Activated CD8-positive, alpha-beta memory T cell treated with anti-CD3 and anti-CD28 coated beads for 36 hours (primary cell): ENCODE measurements around the gene DNAJB14. TPM values are rescaled to one million over a fixed set of nuclear protein-coding genes. Genes with fewer than 3 reads are reported as not detected.

Experiments
- CTCF ChIA-PET: fragments of 350-600 bp; sonication (Branson Sonifier 250); formaldehyde crosslinking; loops from one replicate; lab custom pipeline; 2021; ENCODE audit warnings: antibody characterized with exemption; lab: Charles Lee
- POLR2A ChIA-PET: fragments of 350-600 bp; sonication (Branson Sonifier 250); formaldehyde crosslinking; loops from one replicate; lab custom pipeline; 2021; ENCODE audit warnings: antibody characterized with exemption; lab: Charles Lee
- total RNA-seq, 2 experiments: library from RNA; stranded (reverse); gene quantifications; one replicate each; pipeline ENCODE4 v1.2.3, GENCODE V29; 2021

DNAJB14 gene
- total RNA-seq, 2 experiments from 2014 or later, result 37.3 to 39.5 TPM

DNA sequence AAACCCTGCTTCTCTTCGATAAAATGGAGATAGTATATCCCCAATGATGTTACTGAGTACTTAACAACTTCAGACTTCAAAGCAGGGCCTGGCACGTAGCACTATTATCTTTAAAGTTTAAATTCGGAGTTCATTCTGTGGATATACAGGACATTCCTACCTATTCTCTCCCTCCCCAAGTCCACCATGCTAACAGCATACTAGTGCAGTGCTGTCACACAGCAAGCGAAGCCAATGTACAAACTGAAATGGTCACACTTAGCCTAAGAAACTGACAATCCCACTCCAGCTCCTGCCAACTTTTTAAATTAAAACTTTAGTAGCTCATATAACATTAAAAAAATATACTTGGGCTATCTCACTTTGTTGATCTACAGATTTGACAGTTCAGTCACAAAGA is 1.2 kb upstream of the DNAJB14 start:
- CTCF ChIA-PET, result interaction anchor here (0.6 to 1.6 kb wide), 5 partner anchors 11 to 139 kb away, joined by 3 to 7 read pairs (median 4); partner anchors contain the start of gene LAMTOR3
- POLR2A ChIA-PET, result interaction anchor here (1.0 kb wide), 1 partner anchor 97 kb away, joined by 9 read pairs; no protein-coding TSS in a partner anchor

DNA sequence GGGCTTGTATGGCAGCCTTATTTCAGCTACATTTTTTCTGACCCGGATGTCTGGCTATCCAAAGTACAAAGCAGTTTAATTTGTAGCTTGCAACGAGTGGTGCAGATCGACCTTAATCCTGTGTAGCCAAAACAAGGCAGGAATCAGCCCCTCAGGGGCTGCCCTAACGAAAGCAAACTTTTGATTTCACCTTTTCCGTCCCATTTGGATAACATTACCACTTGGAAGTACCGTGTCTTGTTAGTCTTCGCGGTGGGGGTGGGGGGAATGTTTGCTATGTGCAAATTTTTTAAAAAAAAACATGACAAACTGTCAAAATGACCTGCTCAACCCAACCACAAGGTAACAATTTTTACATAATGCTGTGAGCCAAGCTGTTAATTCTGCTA is 766 bp upstream of the DNAJB14 start:
- CTCF ChIA-PET, result interaction anchor here (0.6 to 1.5 kb wide), 5 partner anchors 11 to 139 kb away, joined by 3 to 5 read pairs (median 3); partner anchors contain the start of gene LAMTOR3
- POLR2A ChIA-PET, result interaction anchor here (0.9 to 1.1 kb wide), 3 partner anchors 53 to 384 kb away, joined by 5 to 9 read pairs (median 6); partner anchors contain the start of genes LAMTOR3 and TRMT10A

DNA sequence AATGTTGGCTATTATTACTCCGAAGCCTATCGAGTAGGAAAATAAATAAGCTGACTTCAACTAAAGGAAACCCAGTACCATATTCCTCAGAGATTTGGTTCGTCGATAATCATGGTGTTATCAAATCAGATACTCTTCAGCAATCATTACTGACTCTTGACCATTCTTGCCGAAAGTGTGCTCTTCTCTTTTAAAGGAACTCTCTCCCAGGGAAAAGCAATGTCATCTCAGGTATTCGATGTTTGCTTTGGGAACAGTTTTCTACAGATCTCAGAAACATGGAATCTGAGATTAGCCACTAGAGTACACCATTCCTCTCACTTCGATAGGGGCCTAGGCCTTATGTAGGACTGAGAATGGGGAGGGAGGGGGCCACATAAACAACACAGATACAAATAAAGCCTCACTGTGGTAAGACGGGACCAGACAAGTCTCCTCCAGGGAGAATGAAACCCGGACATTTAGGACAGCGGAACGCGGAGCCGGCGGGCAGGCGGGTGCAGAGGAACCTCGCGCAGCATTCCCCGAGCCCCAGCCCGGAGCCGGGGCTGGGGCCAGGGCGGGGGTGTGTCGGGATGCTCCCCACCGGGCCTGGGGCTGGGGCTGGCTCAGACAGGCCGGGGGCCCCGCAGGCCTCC is 581 bp downstream of the DNAJB14 start:
- POLR2A ChIA-PET, result interaction anchor here (0.7 to 1.1 kb wide), 3 partner anchors 56 to 383 kb away, joined by 3 to 6 read pairs (median 3); partner anchors contain the start of gene TRMT10A

DNA sequence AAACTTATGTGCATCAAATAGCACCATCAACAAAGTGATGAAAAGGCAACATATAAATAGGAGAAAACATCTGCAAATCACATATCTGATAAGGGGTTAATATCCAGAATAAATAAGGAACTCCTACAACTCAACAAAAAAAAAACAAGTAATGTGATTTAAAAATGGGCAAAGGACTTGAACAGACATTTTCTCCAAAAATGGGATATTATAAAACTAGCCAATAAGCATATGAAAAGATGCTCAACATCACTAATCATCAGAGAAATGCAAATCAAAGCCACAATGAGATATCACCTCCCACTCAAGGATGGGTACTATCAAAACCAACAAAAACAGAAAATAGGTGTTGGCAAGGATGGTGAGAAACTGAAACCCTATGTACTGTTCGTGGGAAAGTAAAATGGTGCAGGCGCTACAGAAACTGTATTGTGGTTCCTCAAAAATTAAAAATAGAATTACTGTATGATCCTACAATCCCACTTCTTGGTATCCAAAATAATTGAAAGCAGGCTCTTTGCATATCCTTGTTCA is 2.4 kb downstream of the DNAJB14 start:
- ChIA-PET CTCF (no interaction called here), POLR2A (no interaction called here)

More for the DNA sequence above, 581 bp downstream of the DNAJB14 start:
- CTCF ChIA-PET, result interaction anchor here (1.4 to 1.5 kb wide), 2 partner anchors 10 to 52 kb away, joined by 3 to 5 read pairs; partner anchors contain the start of gene LAMTOR3

DNA sequence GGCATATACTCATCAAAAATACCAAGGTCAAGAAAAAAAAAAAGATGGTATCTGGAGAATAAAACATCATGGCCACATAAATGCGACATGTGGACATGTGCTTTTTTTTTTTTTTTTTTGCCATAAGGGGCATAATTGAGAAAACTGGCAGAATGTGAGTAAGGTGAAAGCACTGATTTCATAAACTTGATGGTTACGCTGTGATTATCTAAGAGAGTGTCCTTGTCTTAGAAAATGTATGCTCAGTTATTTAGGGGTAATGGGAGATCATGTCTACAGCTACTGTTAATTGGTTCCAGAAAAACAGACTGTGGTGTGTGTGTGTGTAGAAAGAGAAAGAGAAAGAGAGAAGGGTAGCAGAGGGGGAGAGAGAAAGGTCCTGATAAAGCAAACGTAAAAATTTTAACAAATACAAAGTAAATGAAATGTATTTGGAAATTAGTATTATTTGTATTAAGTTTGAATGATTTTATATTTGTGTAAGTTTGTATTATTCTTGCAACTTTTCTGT is 8.1 kb downstream of the DNAJB14 start:
- ChIA-PET POLR2A (no interaction called here), CTCF (interaction anchor here (0.7 kb wide), 1 partner anchor 127 kb away, joined by 3 read pairs; no protein-coding TSS in a partner anchor)

DNA sequence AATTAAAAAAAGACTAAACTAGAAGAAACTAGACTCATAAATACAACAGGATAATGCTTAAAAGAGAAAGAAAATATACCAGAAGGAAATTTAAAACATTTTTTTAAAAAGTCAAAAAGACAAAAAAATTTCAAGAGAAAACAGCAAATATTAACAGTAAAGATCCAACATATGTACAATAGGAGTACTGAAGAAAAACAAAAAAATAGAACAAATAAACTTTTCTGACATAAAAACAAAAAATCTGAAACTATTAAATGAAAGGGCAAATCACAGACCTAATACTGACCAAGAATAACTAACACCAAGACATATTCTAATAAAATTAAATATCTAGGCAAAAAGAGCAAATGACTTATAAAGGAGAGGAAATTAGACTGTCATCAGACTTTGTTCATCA is 11.5 kb downstream of the DNAJB14 start:
- POLR2A ChIA-PET, result no interaction called here
- CTCF ChIA-PET, result no interaction called here

DNA sequence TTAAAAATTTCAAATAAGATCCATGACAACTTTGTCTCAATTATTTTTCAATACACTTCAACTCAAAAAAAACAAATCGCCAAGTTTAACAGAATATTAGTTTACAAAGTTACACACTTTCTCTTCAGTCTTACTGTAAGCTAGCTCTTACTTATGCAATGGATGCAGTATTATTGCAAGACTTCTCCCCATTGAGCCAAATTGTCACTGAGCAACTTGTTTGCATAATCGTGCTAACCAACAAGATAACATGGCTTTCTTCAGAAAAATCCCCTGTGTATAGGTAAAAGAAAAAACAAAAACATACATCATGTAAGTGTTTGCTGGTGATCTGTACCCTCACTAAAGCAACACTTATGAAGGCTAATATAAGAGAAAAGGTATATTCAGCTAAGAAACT is 18.9 kb downstream of the DNAJB14 start:
- ChIA-PET POLR2A (no interaction called here), CTCF (interaction anchor here (1.2 kb wide), 1 partner anchor 33 kb away, joined by 3 read pairs; the partner anchor contains the start of gene LAMTOR3)

DNA sequence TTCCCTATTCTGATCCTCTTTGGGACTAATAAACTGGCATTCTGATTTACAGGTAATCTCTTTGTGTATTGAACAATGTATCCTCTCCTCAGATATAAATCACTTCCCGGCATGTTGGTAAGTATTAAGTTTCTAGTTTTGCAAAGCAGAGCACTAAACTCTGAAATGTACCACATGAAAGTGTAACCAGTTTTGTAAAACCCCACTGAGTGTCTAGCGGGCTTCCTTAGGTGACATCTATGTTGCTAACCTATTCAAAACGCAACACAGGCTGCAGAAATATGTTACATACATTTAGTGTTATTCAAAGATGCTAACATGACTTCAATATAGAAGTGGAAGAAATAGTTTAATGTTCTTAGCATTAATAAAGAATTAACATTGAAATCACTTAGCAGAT is 25.2 kb downstream of the DNAJB14 start:
- CTCF ChIA-PET, result interaction anchor here (1.4 kb wide), 1 partner anchor 11 kb away, joined by 3 read pairs; no protein-coding TSS in a partner anchor

DNA sequence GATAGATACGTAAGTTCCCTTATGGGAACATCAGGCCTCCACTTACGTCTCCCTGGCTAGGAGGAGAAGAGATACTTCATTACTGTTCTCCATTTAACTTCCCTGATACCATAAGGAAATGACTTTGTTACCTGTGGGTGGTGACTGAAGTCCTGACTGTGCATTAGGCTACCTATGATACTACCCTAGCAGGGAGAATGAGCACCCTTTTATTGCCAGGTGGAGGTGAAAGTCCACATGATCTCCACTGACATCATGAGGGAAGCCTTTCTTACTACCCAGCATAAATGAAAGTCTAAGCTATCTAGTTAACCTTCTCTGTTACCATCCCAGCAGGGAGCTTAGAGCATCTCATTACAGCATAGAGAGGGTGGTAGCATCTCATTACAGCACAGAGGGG is 27.8 kb downstream of the DNAJB14 start:
- POLR2A ChIA-PET, result no interaction called here
- CTCF ChIA-PET, result no interaction called here

More for the DNA sequence above, 25.2 kb downstream of the DNAJB14 start:
- POLR2A ChIA-PET, result no interaction called here

DNA sequence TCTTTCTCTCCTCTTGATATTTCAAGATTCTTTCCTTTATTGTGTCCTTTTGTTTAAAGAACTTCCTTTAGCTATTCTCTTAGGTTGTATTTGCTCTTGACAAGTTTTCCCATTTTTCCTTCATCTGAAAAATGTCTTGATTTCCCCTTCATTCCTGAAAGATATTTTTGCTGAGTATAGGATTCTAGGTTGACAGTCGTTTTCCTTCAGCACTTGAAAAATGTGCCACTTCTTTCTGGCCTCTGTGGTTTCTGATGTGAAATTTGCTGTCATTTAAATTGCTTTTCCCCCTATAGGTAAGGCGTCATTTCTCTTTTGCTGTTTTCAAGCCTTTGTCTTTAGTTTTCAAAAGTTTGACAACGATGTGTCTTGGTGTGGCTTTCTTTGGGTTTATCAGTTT is 28.8 kb downstream of the DNAJB14 start:
- ChIA-PET POLR2A (no interaction called here), CTCF (no interaction called here)

DNA sequence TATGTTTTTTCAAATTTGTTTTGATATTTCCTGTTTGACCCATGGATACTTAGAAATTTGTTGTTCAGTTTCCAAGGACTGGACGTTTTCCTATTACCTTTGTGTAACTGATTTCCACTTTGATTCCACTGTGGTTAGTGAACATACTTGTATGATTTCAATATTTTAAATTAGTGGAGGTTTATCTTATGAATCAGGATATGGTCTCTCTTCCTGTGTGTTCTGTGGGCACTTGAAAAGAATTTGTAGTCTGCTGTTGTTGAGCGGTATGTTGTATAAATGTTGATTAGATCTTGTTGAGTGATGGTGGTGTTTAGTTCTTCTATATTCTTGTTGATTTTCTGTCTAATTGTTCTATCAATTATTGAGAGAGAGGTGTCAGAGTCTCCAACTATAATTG is 31.0 kb downstream of the DNAJB14 start:
- POLR2A ChIA-PET, result no interaction called here
- CTCF ChIA-PET, result no interaction called here

DNA sequence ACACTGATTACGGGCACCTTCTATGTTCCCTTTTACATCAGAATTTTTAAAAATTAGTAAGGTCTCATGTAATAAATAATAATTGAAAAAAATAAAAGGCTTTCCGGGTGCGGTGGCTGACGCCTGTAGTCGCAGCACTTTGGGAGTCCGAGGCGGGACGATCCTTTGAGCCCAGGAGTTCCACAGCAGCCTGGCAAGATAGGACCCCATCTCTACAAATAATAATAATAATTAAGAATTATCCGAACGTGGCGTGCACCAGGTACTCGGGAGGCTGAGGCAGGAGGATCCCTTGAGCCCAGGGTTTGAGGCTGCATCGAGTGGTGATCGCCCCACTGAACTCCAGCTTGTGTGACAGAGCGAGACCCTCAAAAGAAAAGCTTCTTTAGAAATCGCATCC is 51.4 kb downstream of the DNAJB14 start:
- ChIA-PET CTCF (interaction anchor here (0.7 to 1.6 kb wide), 6 partner anchors 32 to 85 kb away, joined by 3 to 7 read pairs (median 4); partner anchors contain the start of genes DAPP1 and DNAJB14), POLR2A (interaction anchor here (0.6 to 1.6 kb wide), 5 partner anchors 39 to 650 kb away, joined by 3 to 8 read pairs (median 5); partner anchors contain the start of genes DNAJB14, H2AZ1 and TRMT10A)

DNA sequence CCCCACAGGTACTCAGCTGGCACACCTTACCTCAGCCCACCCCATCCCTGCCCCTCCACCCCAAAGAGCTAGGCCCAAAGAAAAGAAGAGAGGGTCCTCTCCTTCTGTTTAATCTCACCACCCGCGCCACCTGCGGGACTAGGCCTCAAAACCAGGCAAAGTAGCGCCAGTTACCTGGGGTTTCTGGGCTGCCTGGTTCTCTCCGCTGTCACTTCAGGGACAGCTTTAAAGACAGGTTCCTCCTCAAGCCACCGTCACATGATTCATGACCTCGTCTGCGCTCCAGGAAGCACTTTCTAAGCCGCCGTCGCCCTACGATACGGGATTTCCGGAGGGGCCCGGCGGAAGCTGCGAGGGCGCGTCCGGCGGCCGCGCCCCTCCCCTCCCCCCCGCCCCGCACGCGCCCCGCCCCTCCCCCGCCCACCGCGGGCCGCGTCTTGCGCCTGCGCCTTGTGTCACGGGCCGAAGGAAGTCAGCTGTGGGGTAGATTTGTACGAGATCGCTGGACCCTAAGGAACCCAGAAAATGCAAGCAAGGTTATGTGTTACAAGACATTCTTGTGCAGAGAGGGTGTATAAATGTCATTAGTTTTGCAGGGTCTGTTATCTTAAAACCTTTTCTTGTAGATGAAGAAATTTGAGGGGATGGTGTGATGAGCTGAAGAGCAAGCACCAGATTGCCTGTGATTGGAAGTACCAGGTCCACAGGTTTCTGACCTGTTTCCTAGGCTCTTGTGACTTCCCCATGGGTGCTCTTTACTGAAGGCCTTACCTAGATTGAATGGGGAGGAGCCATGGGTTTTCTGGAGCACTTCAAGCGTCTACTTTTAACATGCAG is 52.0 kb downstream of the DNAJB14 start, which contains the start of gene LAMTOR3:
Gene LAMTOR3 (minus strand): TSS at position 267 of the 837 bp plus-strand sequence. CDS start 464 bp downstream, outside the sequence.
- POLR2A ChIA-PET, result interaction anchor here (0.6 to 1.6 kb wide), 5 partner anchors 38 to 650 kb away, joined by 3 to 8 read pairs (median 5); partner anchors contain the start of genes DNAJB14, H2AZ1 and TRMT10A
- CTCF ChIA-PET, result interaction anchor here (0.7 to 1.6 kb wide), 6 partner anchors 33 to 85 kb away, joined by 3 to 7 read pairs (median 4); partner anchors contain the start of genes DAPP1 and DNAJB14

DNA sequence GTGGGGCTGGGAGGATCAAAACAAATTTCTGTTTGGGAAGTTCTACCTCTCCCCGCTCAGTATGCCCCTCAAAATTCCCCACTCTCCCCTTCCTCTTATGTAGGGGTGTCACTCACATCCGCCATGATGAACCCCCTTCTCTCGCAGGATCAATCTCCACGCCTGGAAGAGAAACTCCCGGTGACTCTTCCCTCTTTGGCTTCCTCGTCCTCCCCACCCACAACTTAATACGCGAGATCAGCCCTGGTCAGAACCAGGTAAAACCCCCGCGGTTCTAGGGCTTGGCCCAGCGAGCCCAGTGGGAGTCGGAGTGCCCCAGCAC is 52.6 kb downstream of the DNAJB14 start:
- ChIA-PET CTCF (interaction anchor here (1.1 to 1.6 kb wide), 4 partner anchors 33 to 82 kb away, joined by 3 to 7 read pairs (median 4); partner anchors contain the start of gene DNAJB14), POLR2A (interaction anchor here (1.3 to 1.6 kb wide), 3 partner anchors 53 to 330 kb away, joined by 5 to 8 read pairs (median 8); partner anchors contain the start of genes DNAJB14, H2AZ1 and TRMT10A)

DNA sequence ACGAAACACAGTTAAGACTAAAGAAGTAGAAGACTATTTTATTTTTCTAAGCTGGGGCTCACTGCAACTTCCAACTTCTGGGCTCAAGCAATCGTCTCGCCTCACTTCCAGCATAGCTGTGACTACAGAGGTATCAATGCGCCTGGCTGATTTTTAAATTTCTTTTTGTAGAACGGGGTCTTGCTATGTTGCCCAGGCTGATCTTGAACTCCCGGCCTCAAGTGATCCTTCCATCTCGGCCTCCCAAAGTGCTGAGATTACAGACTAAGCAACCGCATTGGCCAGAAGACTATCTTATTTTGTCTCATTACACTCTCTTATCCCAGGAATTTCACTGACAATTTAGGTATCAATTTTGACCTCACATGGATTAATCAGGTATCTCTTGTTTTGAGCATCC is 53.4 kb downstream of the DNAJB14 start:
- ChIA-PET CTCF (no interaction called here), POLR2A (no interaction called here)

DNA sequence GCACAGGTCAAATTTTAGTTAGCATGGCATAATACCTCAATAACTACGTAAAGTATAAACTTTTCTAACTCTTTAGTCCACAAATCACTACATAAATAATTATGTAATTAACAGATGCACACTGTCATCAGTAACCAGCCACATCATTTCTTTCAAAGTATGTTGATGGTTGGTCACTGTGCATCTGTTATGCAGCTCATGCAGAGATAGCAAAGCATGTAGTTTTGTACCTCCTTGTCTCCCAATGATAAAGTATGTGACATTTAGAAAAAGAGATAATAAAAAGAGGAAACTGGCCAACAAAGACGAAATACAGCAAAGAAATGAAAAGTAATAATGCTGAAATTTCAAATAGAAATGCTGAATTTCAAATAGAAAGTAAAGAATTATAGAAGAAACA is 55.1 kb downstream of the DNAJB14 start:
- POLR2A ChIA-PET, result no interaction called here

DNA sequence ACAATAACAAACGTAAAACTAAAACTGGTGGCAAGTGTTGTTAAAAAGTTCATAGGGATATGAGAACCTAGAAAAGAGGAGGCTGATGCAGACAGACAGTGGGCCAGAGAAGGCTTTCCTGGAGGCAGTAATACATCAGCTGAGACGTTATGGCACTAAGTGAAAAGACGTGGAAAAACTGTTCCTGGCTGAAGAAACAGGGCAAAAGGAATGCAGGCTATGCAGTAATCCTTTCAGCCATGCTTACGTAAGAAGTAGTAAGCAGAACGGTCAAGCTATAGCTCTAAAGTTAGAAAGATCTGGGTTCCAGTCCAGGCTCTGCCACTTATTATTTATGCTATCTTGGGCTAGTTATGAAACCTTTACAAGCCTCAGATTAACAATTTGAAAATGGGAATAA is 58.6 kb downstream of the DNAJB14 start:
- CTCF ChIA-PET, result no interaction called here
- POLR2A ChIA-PET, result no interaction called here

More for the DNA sequence above, 55.1 kb downstream of the DNAJB14 start:
- CTCF ChIA-PET, result interaction anchor here (2.3 kb wide), 1 partner anchor 83 kb away, joined by 8 read pairs; no protein-coding TSS in a partner anchor

DNA sequence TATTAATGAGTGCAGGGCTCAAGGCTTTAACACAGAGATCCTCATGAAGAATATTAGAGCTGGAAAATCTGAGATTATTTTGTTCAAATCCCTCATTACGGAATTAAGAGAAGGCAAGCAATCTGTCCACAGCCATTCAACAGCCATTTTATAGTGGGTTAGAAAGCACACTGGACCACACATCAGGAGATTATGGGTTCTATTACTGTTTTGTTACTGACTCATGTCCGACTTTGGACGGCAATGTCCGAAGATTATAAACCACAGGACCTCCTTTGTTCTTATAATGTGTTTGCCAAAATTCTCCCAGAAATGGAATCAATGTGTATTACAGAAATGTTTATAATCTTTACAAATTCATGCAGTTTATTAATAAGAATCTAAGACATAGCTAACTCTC is 60.3 kb downstream of the DNAJB14 start:
- ChIA-PET CTCF (interaction anchor here (1.4 to 2.6 kb wide), 2 partner anchors 25 to 78 kb away, joined by 4 to 10 read pairs; no protein-coding TSS in a partner anchor), POLR2A (no interaction called here)
